ENCODE measurements around the gene CHAC2. TPM values are rescaled to one million over a fixed set of nuclear protein-coding genes. Genes with fewer than 3 reads are reported as not detected.

The CHAC2 gene
- total and polyA plus RNA-seq, 2 of the 13 experiments (the other 11 are each of a cell fraction or from before 2014, with no cell fraction given): 1.7 to 10.7 TPM

GRCh38 chr2:53786705-53787613, 19.4 kb downstream of the CHAC2 start, which contains the start of the genes ASB3 and ERLEC1 (continued):
- TF ChIP-seq ZBTB49 (CRISPR knock-in tag; IDR thresholded peaks at IDR 0.05; ENCODE audit: borderline replicate concordance) (no peak), ARID3A (IDR thresholded peaks at IDR 0.05; ENCODE audit: low read depth, low read length) (peak; percentile 40; the same call in 1 of the 2 replicates), ZNF362 (CRISPR knock-in tag; IDR thresholded peaks at IDR 0.05; ENCODE audit: borderline replicate concordance) (peak; percentile 66; the same call in 1 of the 2 replicates), ZNF350 (CRISPR knock-in tag; IDR thresholded peaks at IDR 0.05; ENCODE audit: borderline replicate concordance, low read depth) (peak; percentile 98), HCFC1 (IDR thresholded peaks at IDR 0.05; ENCODE audit: low read depth, low read length) (peak; percentile 79), ZNF280B (CRISPR knock-in tag; IDR thresholded peaks at IDR 0.05; ENCODE audit: borderline replicate concordance) (peak; percentile 96), REPIN1 (CRISPR knock-in tag; IDR thresholded peaks at IDR 0.05; ENCODE audit: borderline replicate concordance, low read depth) (peak; percentile 99), POLR2AphosphoS2 (IDR thresholded peaks at IDR 0.05; ENCODE audit: low read depth, low read length) (no peak), ZMAT5 (CRISPR knock-in tag; IDR thresholded peaks at IDR 0.05; ENCODE audit: borderline replicate concordance, low read depth) (no peak), TFDP2 (CRISPR knock-in tag; IDR thresholded peaks at IDR 0.05) (peak; percentile 77), KDM4B (CRISPR knock-in tag; IDR thresholded peaks at IDR 0.05) (peak; percentile 86; the same call in 1 of the 2 replicates), TP53 (CRISPR knock-in tag; conservative IDR thresholded peaks at IDR 0.05) (peak; percentile 89; the same call in 1 of the 2 replicates), CTCF (CRISPR knock-in tag; IDR thresholded peaks at IDR 0.05) (peak; percentile 19), YEATS4 (CRISPR knock-in tag; IDR thresholded peaks at IDR 0.05; ENCODE audit: borderline replicate concordance) (peak; percentile 99), HES4 (CRISPR knock-in tag; IDR thresholded peaks at IDR 0.05; ENCODE audit: borderline replicate concordance) (peak; percentile 24; the same call in 1 of the 2 replicates), PITX1 (CRISPR knock-in tag; IDR thresholded peaks at IDR 0.05) (peak; percentile 94)
